Coronary artery (tissue), 2 donors: ENCODE measurements around the gene HDHD3.

ENCODE experiments used
- DNase-seq: peaks from one replicate; pipeline ENCODE4 v3.0.0-alpha.2; 2017; ENCODE audit warnings: low spot score
- H3K27ac ChIP-seq, 2 donors: fragments of 200-600 bp; sonication (generic); one replicate each; pipeline ENCODE4 v1.5.1; 2016 to 2019
- H3K4me3 ChIP-seq: fragments of 200-600 bp; sonication (generic); 2 replicates; pipeline ENCODE4 v1.5.1; 2016; ENCODE audit warnings: mild to moderate bottlenecking, moderate library complexity
- TF ChIP-seq, protein P1 (sequence below): fragments of 200-600 bp; sonication (generic); IDR thresholded peaks from one replicate; pipeline ENCODE4 v1.5.1; 2019; ENCODE audit warnings: antibody characterized with exemption

The HDHD3 gene

DNA sequence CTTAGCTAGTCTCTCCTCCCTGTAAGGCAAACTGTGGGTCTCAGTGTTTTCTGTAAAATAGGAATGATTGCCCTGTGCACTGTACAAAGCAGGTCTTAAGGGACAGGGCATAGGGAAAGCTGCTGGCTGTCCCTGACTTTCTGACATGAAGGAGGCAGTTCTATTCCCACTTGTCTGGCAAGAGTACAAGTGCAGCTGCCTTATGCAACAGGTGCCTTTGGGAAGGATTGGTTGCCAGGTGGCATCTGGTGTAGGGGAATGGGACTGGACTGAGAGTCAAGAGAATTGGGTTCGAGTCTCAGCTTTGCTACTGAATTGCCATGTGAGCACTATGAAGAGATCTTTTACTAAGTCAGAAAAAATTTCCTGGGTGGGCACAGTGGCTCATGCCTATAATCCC lies 17.4 kb downstream of the HDHD3 start:
- Histone ChIP-seq H3K4me3 (no peak overlapping the region), H3K27ac (no peak overlapping the region)
- TF ChIP-seq, protein P1, sequence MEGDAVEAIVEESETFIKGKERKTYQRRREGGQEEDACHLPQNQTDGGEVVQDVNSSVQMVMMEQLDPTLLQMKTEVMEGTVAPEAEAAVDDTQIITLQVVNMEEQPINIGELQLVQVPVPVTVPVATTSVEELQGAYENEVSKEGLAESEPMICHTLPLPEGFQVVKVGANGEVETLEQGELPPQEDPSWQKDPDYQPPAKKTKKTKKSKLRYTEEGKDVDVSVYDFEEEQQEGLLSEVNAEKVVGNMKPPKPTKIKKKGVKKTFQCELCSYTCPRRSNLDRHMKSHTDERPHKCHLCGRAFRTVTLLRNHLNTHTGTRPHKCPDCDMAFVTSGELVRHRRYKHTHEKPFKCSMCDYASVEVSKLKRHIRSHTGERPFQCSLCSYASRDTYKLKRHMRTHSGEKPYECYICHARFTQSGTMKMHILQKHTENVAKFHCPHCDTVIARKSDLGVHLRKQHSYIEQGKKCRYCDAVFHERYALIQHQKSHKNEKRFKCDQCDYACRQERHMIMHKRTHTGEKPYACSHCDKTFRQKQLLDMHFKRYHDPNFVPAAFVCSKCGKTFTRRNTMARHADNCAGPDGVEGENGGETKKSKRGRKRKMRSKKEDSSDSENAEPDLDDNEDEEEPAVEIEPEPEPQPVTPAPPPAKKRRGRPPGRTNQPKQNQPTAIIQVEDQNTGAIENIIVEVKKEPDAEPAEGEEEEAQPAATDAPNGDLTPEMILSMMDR: no peak
- DNase-seq: no peak

DNA sequence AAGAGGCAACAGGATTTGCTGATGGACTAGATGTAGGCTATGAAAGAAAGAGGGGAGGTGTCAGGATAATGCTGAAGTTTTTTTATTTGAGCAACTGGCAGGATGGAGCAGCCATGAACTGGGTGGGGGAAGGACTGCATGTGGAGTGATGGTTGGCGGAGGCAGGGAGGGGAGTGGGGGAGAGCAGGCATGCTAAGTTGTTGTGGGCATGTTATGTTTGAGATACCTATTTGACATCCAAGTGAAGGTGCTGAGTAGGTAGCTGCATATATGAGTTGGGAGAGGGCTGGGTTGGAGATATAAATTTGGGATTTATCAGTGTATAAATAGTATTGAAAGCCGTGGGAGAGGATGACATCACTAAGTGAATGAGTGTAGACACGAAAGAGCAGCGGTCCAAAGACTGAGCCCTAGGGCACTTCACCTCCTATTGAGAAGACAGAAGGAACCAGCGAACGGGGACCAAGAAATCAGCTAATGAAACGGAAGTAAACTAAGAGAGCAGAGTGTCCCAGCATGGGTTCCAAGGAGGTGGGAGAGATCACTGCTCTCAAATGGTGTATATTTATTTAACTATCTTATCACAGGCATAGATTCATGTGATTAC lies 20.0 kb downstream of the HDHD3 start:
- TF ChIP-seq, protein P1: no peak
- H3K27ac ChIP-seq: no peak overlapping the region
- DNase-seq: no peak
- no peak overlapping the region for H3K4me3 ChIP-seq

DNA sequence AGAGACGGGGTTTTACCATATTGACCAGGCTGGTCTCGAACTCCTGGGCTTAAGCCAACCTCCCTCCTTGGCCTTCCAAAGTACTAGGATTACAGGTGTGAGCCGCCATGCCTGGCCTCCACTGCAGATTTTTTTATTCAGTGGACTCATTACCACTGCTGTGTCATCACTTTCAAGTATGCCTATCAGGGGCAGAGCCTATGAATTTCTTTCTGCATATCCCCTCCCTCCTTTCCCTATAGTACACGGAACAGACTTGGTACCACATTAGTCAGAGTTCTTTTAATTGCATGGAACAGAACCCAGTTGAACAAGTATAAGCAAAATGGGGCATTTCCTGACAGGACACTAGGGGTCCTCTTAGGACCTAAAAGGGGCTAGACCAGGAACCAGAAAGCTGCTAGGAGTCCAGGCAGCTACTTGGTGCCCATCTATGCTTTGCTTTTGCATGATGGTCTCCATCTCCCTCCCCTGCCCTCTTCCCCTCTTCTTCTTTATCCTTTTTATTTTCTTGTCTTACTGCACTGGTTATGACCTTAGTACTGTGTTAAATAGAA lies 21.7 kb downstream of the HDHD3 start:
- DNase-seq: no peak

DNA sequence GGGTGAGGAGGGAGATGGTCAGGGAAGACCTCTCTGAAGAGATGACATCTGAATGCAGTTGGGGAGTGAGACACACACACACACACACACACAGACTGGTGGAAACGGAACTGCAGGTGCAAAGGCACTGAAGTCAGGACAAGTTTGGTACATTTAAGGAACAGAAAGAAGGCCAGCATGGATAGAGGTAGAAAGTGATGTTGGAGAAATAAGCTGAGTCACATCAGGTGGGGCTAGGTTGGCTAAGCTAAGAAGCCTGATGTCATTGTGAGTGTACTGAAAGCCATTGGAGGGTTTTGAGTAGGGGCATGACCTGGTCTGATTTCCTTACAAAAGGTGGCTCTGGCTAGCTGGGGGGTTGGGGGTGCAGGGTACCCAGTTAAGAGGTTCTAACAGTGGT lies 24.4 kb downstream of the HDHD3 start:
- Histone ChIP-seq H3K27ac (no peak overlapping the region), H3K4me3 (no peak overlapping the region)
- no peak for DNase-seq
- TF ChIP-seq, protein P1: no peak

More for the DNA sequence above, 21.7 kb downstream of the HDHD3 start:
- TF ChIP-seq, protein P1: no peak
- H3K27ac ChIP-seq: no peak overlapping the region
- H3K4me3 ChIP-seq: no peak overlapping the region

DNA sequence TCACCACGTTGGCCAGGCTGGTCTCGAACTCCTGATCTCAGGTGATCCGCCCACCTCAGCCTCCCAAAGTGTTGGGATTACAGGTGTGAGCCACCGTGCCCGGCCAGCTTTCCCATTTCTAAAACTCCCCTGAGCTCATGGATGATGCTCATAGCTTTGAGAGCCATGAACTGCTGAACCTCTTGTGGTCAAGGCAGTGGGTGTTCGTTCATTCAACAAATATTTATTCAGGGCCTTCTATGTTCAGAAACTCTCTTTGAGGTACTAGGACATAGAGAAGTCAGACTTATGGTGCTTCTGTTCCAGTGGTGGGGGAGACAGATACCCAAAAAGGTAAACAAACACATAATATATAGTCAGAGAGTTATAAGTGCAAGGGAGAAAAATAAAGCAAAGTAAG lies 24.8 kb downstream of the HDHD3 start:
- H3K27ac ChIP-seq: no peak overlapping the region
- TF ChIP-seq, protein P1: no peak
- DNase-seq: no peak
- H3K4me3 ChIP-seq: no peak overlapping the region

- Histone ChIP-seq H3K4me3 (no peak overlapping the region), H3K27ac (no peak overlapping the region)
- no peak for DNase-seq
- TF ChIP-seq, protein P1: no peak
Measured at GRCh38 chr9:113350937-113351336, 25.8 kb downstream of the HDHD3 start.

DNA sequence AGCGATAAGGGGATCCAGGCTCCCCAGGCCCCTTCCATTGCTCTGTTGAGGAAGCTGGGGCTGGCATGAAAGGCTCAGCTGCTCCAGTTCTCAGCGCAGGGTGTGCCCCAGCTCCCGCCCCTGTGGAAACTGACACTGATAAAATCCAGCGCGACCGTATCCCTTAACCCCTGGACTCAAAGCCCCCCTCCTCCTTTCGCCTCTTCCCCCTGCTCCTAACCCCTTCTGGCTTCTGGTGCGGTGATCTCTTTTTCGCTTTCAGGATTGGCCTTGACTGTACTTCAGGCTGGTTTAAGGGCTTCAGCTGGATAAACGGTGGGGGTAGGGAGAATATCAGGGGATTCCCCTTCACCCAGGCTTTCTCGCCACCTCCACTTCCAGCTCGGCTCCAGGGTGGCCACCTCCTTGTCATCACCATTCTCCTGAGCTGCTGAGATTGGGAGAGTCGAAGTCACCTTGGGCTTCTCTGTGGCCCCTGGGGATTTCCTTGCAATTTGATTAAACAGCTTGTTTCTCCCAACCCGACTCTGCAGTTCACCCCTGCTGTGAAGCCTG lies 26.6 kb downstream of the HDHD3 start:
- DNase-seq: peak; percentile 64
- no peak overlapping the region for H3K27ac ChIP-seq
- H3K4me3 ChIP-seq: peak overlapping the region; percentile 75
- TF ChIP-seq, protein P1: no peak
